OCI-LY7 (cell line): ENCODE data around the gene PCSK9. TPM values are rescaled to one million over a fixed set of nuclear protein-coding genes. Genes with fewer than 3 reads are reported as not detected.

Experiments
- BruUV-seq: library from RNA; stranded (reverse); fragments of 400-500 nt; replicated peaks from 2 replicates; lab custom pipeline; 2021; lab: Mats Ljungman, UMichigan
- CTCF ChIA-PET: fragments of 300-600 bp; sonication (Branson Sonifier 250); formaldehyde crosslinking; loops from one replicate; lab custom pipeline; 2022; ENCODE audit warnings: antibody characterized with exemption; ENCODE audit not compliant: unreplicated experiment; lab: Charles Lee
- POLR2A ChIA-PET: fragments of 300-600 bp; sonication (Branson Sonifier 250); formaldehyde crosslinking; loops from one replicate; lab custom pipeline; 2022; ENCODE audit warnings: antibody characterized with exemption; lab: Charles Lee
- DNase-seq: peaks from one replicate; pipeline ENCODE4 v3.0.0-alpha.2; 2015; ENCODE audit warnings: low spot score
- H2AFZ ChIP-seq: fragments of 200-600 bp; sonication (generic), shearing (Covaris generic); 2 replicates; pipeline ENCODE4 v1.6.1; 2014; ENCODE audit warnings: mild to moderate bottlenecking, antibody characterized with exemption, low read length, moderate library complexity
- H3K27ac ChIP-seq: fragments of 200-600 bp; sonication (generic); 2 replicates; pipeline ENCODE4 v1.5.1; 2014; ENCODE audit warnings: mixed run types, low read depth, mild to moderate bottlenecking, moderate library complexity, low read length, inconsistent platforms; ENCODE audit not compliant: poor library complexity, severe bottlenecking
- H3K36me3 ChIP-seq: fragments of 200-600 bp; sonication (generic); 2 replicates; pipeline ENCODE4 v1.6.1; 2014; ENCODE audit warnings: mild to moderate bottlenecking, antibody characterized with exemption, low read length, moderate library complexity, mixed read lengths; ENCODE audit not compliant: insufficient read depth
- H3K4me1 ChIP-seq: fragments of 200-600 bp; sonication (generic); 2 replicates; pipeline ENCODE4 v1.5.1; 2014; ENCODE audit warnings: mild to moderate bottlenecking, low read length; ENCODE audit not compliant: insufficient read depth, poor library complexity, severe bottlenecking
- H3K4me2 ChIP-seq: fragments of 200-600 bp; sonication (generic); 2 replicates; pipeline ENCODE4 v1.6.1; 2014; ENCODE audit warnings: mild to moderate bottlenecking, low read length
- H3K4me3 ChIP-seq: fragments of 200-600 bp; sonication (generic); 2 replicates; pipeline ENCODE4 v1.5.1; 2014; ENCODE audit warnings: mild to moderate bottlenecking, low read depth, low read length; ENCODE audit not compliant: poor library complexity, severe bottlenecking
- H3K79me2 ChIP-seq: fragments of 200-600 bp; sonication (generic); 2 replicates; pipeline ENCODE4 v1.6.1; 2016; ENCODE audit warnings: low read depth, mild to moderate bottlenecking, low read length, moderate library complexity, mixed read lengths; ENCODE audit not compliant: insufficient read depth
- H3K9me2 ChIP-seq: fragments of 200-600 bp; sonication (generic); 2 replicates; pipeline ENCODE4 v1.6.1; 2016; ENCODE audit warnings: mild to moderate bottlenecking, low read length, mixed read lengths; ENCODE audit not compliant: insufficient read depth
- H3K9me3 ChIP-seq: fragments of 200-600 bp; sonication (generic); 2 replicates; pipeline ENCODE4 v1.6.1; 2014; ENCODE audit warnings: mild to moderate bottlenecking, mixed run types, low read length, mixed read lengths
- H4K20me1 ChIP-seq: fragments of 200-600 bp; sonication (generic); 2 replicates; pipeline ENCODE4 v1.6.1; 2014; ENCODE audit warnings: mild to moderate bottlenecking, antibody characterized with exemption, low read length, moderate library complexity, mixed read lengths; ENCODE audit not compliant: insufficient read depth
- CTCF ChIP-seq: fragments of 200-600 bp; sonication (generic); conservative IDR thresholded peaks from 2 replicates; pipeline ENCODE4 v1.5.1; 2014; ENCODE audit warnings: mild to moderate bottlenecking, antibody characterized with exemption, low read length, moderate library complexity, mixed read lengths
- EZH2phosphoT487 ChIP-seq: fragments of 200-600 bp; sonication (generic); IDR thresholded peaks from 2 replicates; pipeline ENCODE4 v1.6.1; 2018; ENCODE audit warnings: low read depth, borderline replicate concordance, mild to moderate bottlenecking, mixed run types, antibody characterized with exemption, low read length, moderate library complexity, mixed read lengths
- intact Hi-C: fragments of 100-400 bp; cut with micrococcal nuclease; formaldehyde crosslinking; loops from one replicate; pipeline ENCODE4 v1.10.0; 2022; ENCODE audit not compliant: unreplicated experiment
- total RNA-seq, 2 experiments: library from RNA; depleted of rRNA in 1 of 2; stranded (reverse); fragments of >200 nt in 1 of 2; shearing (Covaris generic) in 1 of 2; gene quantifications; 2 replicates each; pipeline ENCODE4 v1.2.3, GENCODE V29; 2014 to 2022

Gene PCSK9
- total RNA-seq, 2 experiments from 2014 or later, result not detected

GRCh38 chr1:55045430-55045829 lies 6.1 kb downstream of the PCSK9 start:
- no peak for DNase-seq
- ChIA-PET POLR2A (no interaction called here), CTCF (no interaction called here)
- Histone ChIP-seq H4K20me1 (no peaks in the 10 kb centered on the region), H3K9me3 (no peaks in the 10 kb centered on the region), H3K36me3 (no peaks in the 10 kb centered on the region), H3K4me2 (no peak overlapping the region), H3K27ac (no peak overlapping the region), H3K79me2 (no peaks in the 10 kb centered on the region), H2AFZ (no peak overlapping the region), H3K9me2 (no peaks in the 10 kb centered on the region), H3K4me1 (no peaks in the 10 kb centered on the region), H3K4me3 (no peak overlapping the region)
- intact Hi-C loops, result no loop called here
- no TSS peak for BruUV-seq
- TF ChIP-seq EZH2phosphoT487 (no peak), CTCF (no peak)

- POLR2A ChIA-PET, result no interaction called here
- H3K79me2 ChIP-seq, result no peaks in the 10 kb centered on the region
Measured at GRCh38 chr1:55046871-55047270, 7.5 kb downstream of the PCSK9 start.

GRCh38 chr1:55047611-55048010 lies 8.3 kb downstream of the PCSK9 start:
- Histone ChIP-seq H2AFZ (no peak overlapping the region), H3K4me1 (no peaks in the 10 kb centered on the region), H3K4me3 (no peak overlapping the region), H3K9me3 (no peaks in the 10 kb centered on the region), H3K79me2 (no peaks in the 10 kb centered on the region), H3K27ac (no peak overlapping the region), H3K9me2 (no peaks in the 10 kb centered on the region), H3K36me3 (no peaks in the 10 kb centered on the region), H3K4me2 (no peak overlapping the region), H4K20me1 (no peaks in the 10 kb centered on the region)
- no TSS peak for BruUV-seq
- ChIA-PET POLR2A (no interaction called here), CTCF (no interaction called here)
- no peak for DNase-seq
- intact Hi-C loops, result no loop called here
- TF ChIP-seq EZH2phosphoT487 (no peak), CTCF (no peak)

More at GRCh38 chr1:55046871-55047270, 7.5 kb downstream of the PCSK9 start:
- Histone ChIP-seq H3K9me2 (no peaks in the 10 kb centered on the region), H4K20me1 (no peaks in the 10 kb centered on the region), H2AFZ (no peak overlapping the region), H3K4me1 (no peaks in the 10 kb centered on the region), H3K36me3 (no peaks in the 10 kb centered on the region), H3K9me3 (no peaks in the 10 kb centered on the region), H3K4me2 (no peak overlapping the region), H3K4me3 (no peak overlapping the region), H3K27ac (no peak overlapping the region)
- CTCF ChIA-PET, result no interaction called here
- TF ChIP-seq EZH2phosphoT487 (no peak), CTCF (no peak)
- BruUV-seq, result no TSS peak
- intact Hi-C loops, result no loop called here
- DNase-seq, result no peak
